HG03139 (cell line): ENCODE data around the gene GPR78.

ENCODE experiments used
- ATAC-seq: cut with Tn5 transposase; IDR thresholded peaks from one replicate; pipeline ENCODE4 v1.9.1; 2021; ENCODE audit not compliant: unreplicated experiment

The GPR78 gene

DNA sequence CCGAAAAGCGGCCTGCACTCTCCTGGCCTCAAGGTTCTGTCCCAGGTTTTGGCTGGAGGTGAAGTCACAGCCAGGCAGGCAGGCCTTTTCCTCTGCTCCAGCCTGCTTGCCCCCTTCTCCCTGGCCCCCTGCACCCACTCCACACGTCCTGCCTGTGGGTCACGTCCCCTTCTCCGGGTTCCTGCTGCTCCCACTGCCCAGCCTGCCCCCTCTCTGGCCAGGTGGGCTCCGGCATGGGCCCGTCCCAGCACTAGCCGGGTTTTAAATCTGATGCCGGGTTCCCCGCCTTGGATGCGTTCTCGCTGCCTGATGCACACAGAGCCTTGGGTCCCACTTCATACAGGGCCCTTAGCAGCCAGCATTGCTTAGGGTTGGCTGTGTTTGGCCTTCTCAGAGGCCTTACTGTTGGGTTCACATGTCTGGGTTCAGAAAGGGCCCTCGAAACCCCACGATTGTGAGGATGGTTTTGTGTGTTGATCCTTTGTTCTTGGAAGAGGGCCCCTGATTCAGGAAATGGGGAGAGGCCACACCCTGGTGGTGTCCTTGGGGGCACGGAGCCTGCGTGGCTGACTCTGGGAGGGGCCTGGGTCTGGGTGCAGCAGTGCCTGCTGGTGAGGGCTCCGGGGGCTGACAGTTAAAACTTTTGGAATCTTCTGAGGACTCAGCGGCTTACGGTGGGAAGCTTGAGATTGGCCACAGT lies 18.3 kb downstream of the GPR78 start:
- ATAC-seq = no peak

- no peak for ATAC-seq
Measured at GRCh38 chr4:8599091-8599460, 18.9 kb downstream of the GPR78 start.

DNA sequence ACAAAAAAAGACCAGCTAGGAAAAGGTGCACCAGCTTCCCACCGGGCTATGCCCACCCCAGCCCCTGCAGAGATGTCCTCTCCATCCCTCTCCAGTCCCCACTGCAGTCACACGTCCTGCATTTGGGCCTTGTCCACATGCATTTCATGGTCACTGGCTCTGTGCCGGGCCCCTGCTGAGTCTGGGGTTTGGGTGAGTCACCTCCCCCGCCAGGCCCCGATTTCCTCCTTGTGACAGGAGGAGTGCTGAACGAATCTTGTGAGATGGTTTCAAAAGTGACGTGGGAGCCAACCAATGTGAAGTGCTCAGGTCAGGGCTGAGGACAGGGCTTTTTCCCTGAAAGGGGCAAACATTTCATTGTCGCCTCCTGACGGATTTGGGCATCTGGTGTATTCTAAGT lies 19.5 kb downstream of the GPR78 start:
- ATAC-seq = no peak

DNA sequence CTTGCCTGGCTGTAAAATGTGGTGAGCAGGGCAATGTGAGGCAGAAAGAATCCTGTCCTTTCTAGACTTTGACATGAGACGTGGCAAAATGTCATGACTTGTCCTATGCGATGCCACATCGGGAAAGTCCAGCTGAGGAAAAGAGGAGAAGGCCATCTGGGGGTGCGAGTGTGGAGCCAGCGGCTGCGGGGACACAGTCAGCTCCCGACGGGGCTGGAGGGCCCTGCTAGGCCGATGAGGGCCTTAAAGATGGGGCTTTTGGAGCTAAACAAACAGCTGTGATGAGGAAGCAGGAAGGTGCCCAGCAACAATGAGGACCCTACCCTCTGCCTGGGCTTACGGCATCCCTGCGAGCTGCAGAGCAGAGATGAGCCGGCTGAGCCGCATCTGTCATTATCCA lies 20.1 kb downstream of the GPR78 start:
- no peak for ATAC-seq

DNA sequence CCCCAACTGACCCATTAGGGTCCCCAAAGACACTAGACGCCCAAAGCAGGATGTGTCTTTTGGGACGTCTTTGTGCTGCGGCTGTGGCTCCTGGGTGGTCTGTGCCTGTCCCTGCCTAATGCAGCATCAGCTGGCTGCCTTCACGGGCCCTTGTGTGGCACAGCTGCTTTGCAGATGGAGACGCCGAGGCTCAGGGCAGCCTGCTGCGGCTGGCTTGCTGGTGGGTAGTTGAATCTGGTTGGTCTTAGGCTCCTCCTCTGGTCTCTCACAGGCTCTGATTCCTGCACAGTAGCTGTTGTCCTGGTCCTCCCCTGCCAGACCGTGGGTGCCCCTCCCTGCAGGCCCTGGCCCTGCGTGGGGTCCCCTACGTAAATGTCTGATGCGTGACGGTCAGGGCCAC lies 20.5 kb downstream of the GPR78 start:
- ATAC-seq = no peak

GRCh38 chr4:8601086-8601485 lies 20.9 kb downstream of the GPR78 start:
- no peak for ATAC-seq

GRCh38 chr4:8601556-8601955 lies 21.4 kb downstream of the GPR78 start:
- no peak for ATAC-seq

DNA sequence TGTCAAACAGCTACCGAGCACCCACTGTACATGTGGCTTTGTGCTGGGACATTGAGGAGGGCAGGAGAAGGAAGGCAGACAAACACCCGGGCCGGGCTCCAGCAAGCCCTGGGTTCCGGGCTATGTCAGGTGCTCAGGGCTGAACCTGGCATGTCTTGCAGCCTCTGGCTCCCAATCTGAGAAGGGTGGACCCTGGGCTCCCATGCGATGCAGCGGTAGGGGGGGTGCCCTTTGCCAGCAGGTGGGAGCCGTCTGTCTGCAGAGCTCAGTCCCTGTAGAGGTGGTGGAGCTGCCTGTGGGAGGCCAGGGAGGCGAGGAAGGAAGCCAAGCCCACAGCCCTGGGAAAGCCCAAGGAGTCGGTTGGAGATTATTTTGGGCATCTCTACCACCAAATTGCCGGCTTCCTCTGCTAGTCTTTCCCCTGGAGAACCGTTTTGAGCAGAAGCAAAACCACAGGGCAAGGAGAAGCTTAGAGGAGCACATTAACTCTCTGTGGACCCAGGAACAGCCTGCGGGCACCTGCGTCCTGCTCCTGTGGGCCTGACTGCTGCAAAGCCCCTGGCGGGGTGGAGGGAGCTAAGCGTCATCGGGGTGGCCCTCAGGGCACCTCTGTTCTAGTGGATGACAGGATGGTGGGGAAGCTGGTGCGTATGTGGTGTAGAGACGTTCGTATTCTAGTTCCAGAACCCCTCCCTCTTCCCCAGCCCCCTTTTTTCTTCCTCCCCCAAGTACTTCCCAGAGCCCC lies 22.7 kb downstream of the GPR78 start:
- no peak for ATAC-seq

GRCh38 chr4:8603931-8604330 lies 23.7 kb downstream of the GPR78 start:
- no peak for ATAC-seq

GRCh38 chr4:8605289-8605688 lies 25.1 kb downstream of the GPR78 start:
- no peak for ATAC-seq

GRCh38 chr4:8606476-8606875 lies 26.3 kb downstream of the GPR78 start:
- no peak for ATAC-seq

DNA sequence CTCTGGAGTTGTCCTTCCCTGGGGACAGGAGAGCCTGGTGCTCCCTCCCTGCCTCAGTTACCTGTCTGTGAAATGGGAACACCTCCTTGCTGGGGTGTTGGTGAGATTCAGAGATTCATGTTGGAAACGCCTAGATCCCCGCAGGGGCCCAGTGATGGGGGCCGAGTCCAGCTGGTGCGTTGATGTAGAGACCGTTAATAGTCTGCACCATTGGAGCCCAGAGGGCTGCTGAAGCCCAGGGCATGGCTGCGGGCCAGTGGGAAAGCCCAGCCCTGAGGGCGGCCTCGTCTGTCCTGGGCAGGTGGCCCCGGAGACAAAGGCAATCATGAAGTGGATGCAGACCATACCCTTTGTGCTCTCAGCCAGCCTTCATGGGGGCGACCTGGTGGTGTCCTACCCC lies 26.8 kb downstream of the GPR78 start:
- ATAC-seq = no peak

- no peak for ATAC-seq
Measured at GRCh38 chr4:8607603-8608481, 27.6 kb downstream of the GPR78 start.

DNA sequence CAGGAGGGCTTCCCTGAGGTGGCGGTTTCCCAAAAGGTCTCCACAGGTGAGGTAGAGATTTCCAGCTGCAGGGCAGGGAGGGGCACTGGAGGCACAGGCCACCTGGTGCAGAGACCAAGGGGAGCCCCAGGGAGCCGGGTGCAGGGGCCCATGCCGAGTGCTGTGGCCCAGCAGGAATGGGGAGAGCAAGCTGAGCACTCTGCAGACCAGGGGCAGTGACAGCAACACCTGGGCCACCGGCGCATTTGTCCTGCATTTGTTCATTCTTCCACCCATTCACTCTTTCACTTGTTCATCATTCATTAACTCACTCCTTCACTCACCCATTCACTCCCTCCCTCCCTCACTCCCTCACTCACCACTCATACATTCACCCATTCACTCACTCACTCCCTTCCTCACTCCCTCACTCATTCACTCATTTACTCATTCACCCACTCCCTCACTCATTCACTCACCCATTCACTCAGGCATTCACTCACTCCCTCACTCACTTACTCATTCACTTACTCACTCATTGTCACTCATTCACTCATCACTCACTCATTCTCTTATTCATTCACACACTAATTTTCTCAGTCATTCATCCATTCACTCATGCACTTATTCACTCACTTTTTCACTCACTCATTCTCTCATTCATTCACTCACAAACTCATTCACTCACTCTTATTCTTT lies 28.7 kb downstream of the GPR78 start:
- no peak for ATAC-seq

- no peak for ATAC-seq
Measured at GRCh38 chr4:8609406-8609805, 29.2 kb downstream of the GPR78 start.

DNA sequence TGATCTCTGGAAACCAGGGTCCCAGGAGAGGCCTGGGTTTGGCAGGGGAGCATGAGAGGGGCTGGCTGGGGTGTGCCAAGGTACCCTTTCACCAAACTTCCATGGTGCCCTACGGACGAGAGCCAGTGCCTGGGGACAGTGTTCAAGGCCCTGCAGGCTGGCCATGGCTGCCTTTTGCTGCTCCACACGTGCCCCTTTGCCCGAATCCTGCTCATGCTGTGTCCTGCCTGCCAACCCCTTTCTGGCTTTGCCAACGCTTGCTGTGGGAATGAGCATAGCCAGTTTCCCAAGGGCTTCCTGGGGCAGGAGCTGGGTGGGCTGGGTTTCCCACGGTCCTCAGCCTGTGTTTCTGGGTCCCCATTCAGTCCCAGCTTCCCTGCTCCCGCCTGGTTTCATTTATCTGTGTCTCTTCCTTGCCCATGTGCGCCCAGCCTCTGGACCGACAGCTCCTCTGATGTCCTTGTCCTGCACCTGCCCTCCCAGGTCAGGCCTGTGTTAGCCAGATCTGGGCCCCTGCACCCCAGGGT lies 29.7 kb downstream of the GPR78 start:
- no peak for ATAC-seq

GRCh38 chr4:8610858-8611616 lies 30.8 kb downstream of the GPR78 start:
- ATAC-seq = no peak

GRCh38 chr4:8612646-8613045 lies 32.5 kb downstream of the GPR78 start:
- ATAC-seq = no peak

- ATAC-seq = no peak
Measured at GRCh38 chr4:8613421-8614364, 33.5 kb downstream of the GPR78 start.
